ENCODE results near the gene KLHDC3.

The KLHDC3 gene

GRCh38 chr6:42979523-42980177 lies 34.4 kb upstream of the KLHDC3 start:
- H3K27ac ChIP-seq = peak overlapping the region; percentile 70 to 87
- no peak for DNase-seq (ENCODE audit: low spot score)
- peak overlapping the region; percentile 87 for H3K4me3 ChIP-seq
- TF ChIP-seq CTCF (IDR thresholded peaks at IDR 0.05) = no peak

GRCh38 chr6:42981836-42982235 lies 32.2 kb upstream of the KLHDC3 start:
- DNase-seq (ENCODE audit: low spot score) = no peak
- Histone ChIP-seq H3K4me3 (no peak overlapping the region), H3K27ac (no peak overlapping the region)
- no peak for TF ChIP-seq CTCF (IDR thresholded peaks at IDR 0.05)

- peak within 1 kb of the TSS; percentile 90 for H3K4me3 ChIP-seq
- peak within 1 kb of the TSS; percentile 86 to 91 for H3K27ac ChIP-seq
- TF ChIP-seq CTCF (IDR thresholded peaks at IDR 0.05) = no peak
- peak; percentile 99 for DNase-seq (ENCODE audit: low spot score)
These were observed 29.8 kb upstream of the KLHDC3 start, which contains the start of gene PPP2R5D for GRCh38 chr6:42984001-42984923. PPP2R5D (plus strand) TSS chr6:42984570; CDS start chr6:42984678, 108 bp downstream.

GRCh38 chr6:42984924-42985475 lies 29.0 kb upstream of the KLHDC3 start:
- Histone ChIP-seq H3K27ac (peak overlapping the region; percentile 86 to 91), H3K4me3 (peak overlapping the region; percentile 90)
- DNase-seq (ENCODE audit: low spot score) = no peak
- TF ChIP-seq CTCF (IDR thresholded peaks at IDR 0.05) = no peak

- no peak for DNase-seq (ENCODE audit: low spot score)
- no peak for TF ChIP-seq CTCF (IDR thresholded peaks at IDR 0.05)
- peak overlapping the region in 1 of 2 donors; percentile 7 for H3K27ac ChIP-seq
These were observed 26.3 kb upstream of the KLHDC3 start for GRCh38 chr6:42987533-42988451.

GRCh38 chr6:42988486-42989020 lies 25.5 kb upstream of the KLHDC3 start:
- no peak for TF ChIP-seq CTCF (IDR thresholded peaks at IDR 0.05)
- DNase-seq (ENCODE audit: low spot score) = no peak
- no peak overlapping the region for H3K4me3 ChIP-seq
- no peak overlapping the region for H3K27ac ChIP-seq

More at GRCh38 chr6:42987533-42988451, 26.3 kb upstream of the KLHDC3 start:
- H3K4me3 ChIP-seq = no peak overlapping the region
